Measurements from ENCODE around the gene TMEM185B. TPM values are rescaled to one million over a fixed set of nuclear protein-coding genes. Genes with fewer than 3 reads are reported as not detected.
"Not testable (repeated sequence)": the region's sequence is repeated elsewhere in the genome, so short reads cannot be mapped to it uniquely, and the experiment has no call there.

The TMEM185B gene
- total RNA-seq, 4 donors from 2014 or later: 11.6 to 33.3 (median 20.1) TPM

DNA sequence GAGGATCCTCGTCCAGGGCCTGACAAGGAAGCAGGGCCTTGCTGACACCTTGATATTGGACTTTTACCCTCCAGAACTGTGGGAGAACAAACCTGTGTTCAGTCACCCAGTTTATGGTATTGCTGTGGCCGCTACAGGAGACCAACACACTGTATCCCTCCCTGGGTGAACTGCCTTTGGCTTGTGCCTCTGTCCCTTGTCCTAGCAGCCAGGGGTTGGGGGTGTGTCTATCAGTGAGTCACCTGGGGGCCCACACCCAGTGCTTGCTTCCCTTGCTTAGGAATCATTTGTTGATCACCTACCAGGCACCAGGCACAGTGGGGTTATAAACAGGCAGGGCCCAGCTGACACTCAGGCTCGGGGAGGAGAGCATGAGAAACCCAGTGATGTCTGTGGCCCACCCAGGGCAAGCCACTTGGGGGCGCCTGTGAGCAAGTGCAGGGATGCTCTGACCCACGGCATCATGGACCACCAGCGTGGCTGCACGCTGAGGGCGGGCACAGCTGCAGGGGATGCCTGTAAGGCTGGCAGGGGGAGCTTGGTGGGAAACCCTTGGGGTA lies 17.1 kb downstream of the TMEM185B start:
- Histone ChIP-seq H3K9me3 (no peaks in the 10 kb centered on the region), H3K36me3 (no peaks in the 10 kb centered on the region), H3K27me3 (no peaks in the 10 kb centered on the region), H3K4me3 (no peak overlapping the region), H3K4me1 (no peaks in the 10 kb centered on the region), H3K27ac (peak overlapping the region in 1 of 4 donors; percentile 45)
- peak in 2 of 3 donors; percentile 73 to 83 for DNase-seq
- peak in 1 of 2 donors; percentile 27 for TF ChIP-seq POLR2A (IDR thresholded peaks at IDR 0.05)
- TF ChIP-seq, protein P1, sequence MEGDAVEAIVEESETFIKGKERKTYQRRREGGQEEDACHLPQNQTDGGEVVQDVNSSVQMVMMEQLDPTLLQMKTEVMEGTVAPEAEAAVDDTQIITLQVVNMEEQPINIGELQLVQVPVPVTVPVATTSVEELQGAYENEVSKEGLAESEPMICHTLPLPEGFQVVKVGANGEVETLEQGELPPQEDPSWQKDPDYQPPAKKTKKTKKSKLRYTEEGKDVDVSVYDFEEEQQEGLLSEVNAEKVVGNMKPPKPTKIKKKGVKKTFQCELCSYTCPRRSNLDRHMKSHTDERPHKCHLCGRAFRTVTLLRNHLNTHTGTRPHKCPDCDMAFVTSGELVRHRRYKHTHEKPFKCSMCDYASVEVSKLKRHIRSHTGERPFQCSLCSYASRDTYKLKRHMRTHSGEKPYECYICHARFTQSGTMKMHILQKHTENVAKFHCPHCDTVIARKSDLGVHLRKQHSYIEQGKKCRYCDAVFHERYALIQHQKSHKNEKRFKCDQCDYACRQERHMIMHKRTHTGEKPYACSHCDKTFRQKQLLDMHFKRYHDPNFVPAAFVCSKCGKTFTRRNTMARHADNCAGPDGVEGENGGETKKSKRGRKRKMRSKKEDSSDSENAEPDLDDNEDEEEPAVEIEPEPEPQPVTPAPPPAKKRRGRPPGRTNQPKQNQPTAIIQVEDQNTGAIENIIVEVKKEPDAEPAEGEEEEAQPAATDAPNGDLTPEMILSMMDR (IDR thresholded peaks at IDR 0.05): peak in 4 of 6 experiments; percentile 39 to 55 (median 46)

DNA sequence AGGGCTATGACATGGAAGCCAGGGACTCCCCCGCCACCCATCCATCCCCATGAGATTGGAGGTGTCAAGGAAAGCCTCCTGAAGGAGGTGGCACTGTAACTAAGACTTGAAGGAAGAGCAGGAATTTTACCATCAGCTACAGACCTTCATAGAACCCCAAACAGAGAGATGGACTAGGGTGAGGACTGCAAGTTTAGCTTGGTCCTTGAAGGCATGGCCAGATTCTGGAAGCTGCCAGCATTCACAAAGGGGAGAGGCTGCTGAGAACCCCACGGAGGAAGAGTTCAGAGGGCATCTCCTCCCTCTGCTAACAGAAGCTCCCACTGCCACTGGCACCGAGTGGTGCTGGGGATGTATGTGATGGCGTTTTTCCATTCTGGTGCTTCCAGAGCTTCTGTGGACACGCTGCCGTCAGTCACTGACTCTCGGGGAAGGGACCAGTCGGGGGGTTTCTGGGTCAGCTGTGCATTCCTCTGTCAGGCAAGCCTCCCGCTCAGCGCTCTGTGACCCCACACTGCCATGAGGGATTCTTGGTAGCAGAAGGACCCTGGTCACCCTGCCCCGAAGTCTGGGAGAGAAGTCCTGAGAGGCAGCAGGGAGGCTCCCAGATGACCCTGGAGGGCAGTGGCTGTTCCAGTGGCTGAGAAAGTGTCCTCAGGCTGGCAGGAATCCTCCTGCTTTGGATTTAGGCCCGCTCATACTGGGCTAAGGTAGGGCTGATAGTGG lies 18.1 kb downstream of the TMEM185B start:
- no peaks in the 10 kb centered on the region for H3K9me3 ChIP-seq
- TF ChIP-seq, protein P1 (IDR thresholded peaks at IDR 0.05): no peak
- no peak for TF ChIP-seq POLR2A (IDR thresholded peaks at IDR 0.05)
- peak overlapping the region in 1 of 4 donors; percentile 45 for H3K27ac ChIP-seq

DNA sequence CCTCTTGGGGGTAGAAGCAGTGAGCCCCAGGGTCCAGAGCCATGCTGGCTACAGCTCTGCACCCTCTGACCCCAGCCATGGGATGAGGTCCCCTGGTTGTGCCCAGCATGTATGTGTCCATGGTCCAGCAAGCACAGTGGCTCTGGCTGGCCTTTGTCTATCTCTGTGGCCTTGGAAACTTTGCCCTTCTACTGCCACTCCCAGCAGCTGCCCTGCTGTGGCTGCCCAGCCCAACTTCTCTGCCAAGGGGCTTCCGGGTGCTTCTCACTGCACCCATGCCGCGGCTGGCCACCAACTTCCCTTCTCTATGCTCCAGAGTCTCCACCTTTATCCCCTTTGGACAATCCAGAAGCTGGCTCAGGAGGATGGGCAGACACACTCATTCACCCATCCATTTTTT lies 18.8 kb downstream of the TMEM185B start:
- no peak overlapping the region for H3K27ac ChIP-seq
- no peak for TF ChIP-seq POLR2A (IDR thresholded peaks at IDR 0.05)
- TF ChIP-seq, protein P1 (IDR thresholded peaks at IDR 0.05): no peak
- no peaks in the 10 kb centered on the region for H3K36me3 ChIP-seq
- no peak for DNase-seq
- no peaks in the 10 kb centered on the region for H3K9me3 ChIP-seq
- no peaks in the 10 kb centered on the region for H3K4me1 ChIP-seq
- no peak overlapping the region for H3K4me3 ChIP-seq
- no peaks in the 10 kb centered on the region for H3K27me3 ChIP-seq

More for the DNA sequence above, 18.1 kb downstream of the TMEM185B start:
- H3K4me3 ChIP-seq: no peak overlapping the region
- no peaks in the 10 kb centered on the region for H3K36me3 ChIP-seq
- H3K4me1 ChIP-seq: no peaks in the 10 kb centered on the region
- no peak for DNase-seq
- no peaks in the 10 kb centered on the region for H3K27me3 ChIP-seq

DNA sequence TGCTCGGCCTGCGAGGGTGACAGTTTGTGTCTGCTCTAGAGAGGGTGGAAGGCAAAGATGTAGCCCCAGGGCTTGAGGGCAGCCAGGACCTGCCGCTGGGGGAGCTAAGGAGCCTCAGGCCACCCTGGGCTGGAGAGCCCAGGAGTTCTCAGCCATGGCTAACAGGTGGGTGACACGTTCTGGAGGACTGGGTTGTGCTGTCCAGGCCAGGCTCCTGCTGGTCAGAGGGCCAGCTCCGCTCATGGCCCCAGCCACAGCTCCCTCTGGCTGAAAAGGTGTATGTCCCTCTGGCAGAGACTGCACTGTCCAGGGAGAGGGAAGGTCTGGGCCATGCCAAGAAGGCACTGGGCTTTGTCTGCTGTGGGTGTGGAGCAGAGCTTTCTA lies 19.2 kb downstream of the TMEM185B start:
- H3K27ac ChIP-seq: no peak overlapping the region
- no peak for DNase-seq

DNA sequence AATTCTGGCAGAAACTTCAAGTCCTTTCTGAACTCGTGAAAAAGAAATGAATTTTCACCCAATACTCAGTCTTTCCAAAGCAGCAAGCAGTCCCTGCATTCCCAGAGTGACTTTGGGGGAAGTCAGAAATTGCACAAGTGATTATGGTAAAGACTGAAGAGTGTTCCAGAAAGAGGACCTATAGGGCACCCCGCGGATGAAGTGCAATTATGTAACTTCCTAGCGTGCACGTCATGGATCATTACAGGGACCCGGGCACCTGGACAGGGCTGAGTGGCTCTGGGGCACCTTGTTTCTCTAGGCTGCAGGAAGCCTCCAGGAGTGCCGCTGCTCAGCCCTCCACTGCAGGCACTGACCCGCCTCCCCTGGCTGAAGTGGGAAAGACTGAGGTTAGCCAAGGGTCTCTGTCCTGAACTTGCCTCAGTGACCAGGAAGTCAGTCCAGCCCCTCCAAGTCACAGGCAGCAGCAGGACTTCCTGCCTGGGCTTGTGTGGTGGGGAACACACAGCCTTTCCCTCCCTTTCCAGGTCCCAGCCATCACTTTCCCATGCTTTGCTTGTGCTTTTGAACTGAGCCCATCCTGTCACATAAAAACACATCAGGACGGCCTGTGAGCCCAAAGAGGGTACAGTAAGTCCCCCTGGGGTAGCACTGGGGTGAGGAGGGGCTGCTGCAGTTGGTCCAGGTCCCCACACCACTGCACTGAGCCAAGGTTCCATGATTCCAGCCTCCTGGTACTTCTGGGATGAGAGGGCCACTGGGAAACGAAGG lies 19.8 kb downstream of the TMEM185B start:
- no peak for TF ChIP-seq POLR2A (IDR thresholded peaks at IDR 0.05)
- TF ChIP-seq, protein P1 (IDR thresholded peaks at IDR 0.05): no peak
- no peak for DNase-seq
- no peaks in the 10 kb centered on the region for H3K27me3 ChIP-seq
- H3K27ac ChIP-seq: no peak overlapping the region
- H3K9me3 ChIP-seq: no peaks in the 10 kb centered on the region
- no peaks in the 10 kb centered on the region for H3K36me3 ChIP-seq
- no peak overlapping the region for H3K4me3 ChIP-seq
- no peaks in the 10 kb centered on the region for H3K4me1 ChIP-seq

More for the DNA sequence above, 19.2 kb downstream of the TMEM185B start:
- no peaks in the 10 kb centered on the region for H3K27me3 ChIP-seq
- H3K9me3 ChIP-seq: no peaks in the 10 kb centered on the region
- TF ChIP-seq, protein P1 (IDR thresholded peaks at IDR 0.05): no peak
- no peak for TF ChIP-seq POLR2A (IDR thresholded peaks at IDR 0.05)
- no peaks in the 10 kb centered on the region for H3K36me3 ChIP-seq
- no peaks in the 10 kb centered on the region for H3K4me1 ChIP-seq
- no peak overlapping the region for H3K4me3 ChIP-seq

DNA sequence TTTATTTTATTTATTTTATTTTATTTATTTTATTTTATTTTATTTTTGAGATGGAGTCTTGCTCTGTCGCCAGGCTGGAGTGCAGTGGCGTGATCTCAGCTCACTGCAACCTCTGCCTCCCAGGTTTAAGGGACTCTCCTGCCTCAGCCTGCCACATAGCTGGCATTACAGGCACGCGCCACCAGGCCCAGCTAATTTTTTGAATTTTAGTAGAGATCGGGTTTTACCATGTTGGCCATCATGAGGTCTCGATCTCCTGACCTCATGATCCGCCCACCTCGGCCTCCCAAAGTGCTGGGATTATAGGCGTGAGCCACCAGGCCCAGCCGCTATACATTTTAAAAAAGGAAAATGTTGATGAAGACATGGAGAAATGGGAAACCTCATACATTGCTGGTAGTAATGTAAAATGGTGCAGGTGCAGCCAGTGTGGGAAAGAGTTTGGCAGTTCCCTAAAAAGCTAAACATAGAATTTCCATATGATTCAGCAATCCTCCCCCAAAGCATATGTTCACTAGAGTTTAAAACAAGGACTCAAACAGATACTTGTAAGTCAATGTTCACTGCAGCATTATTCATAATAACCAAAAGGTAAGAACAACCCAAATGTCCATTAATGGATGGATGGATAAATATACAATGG lies 23.3 kb downstream of the TMEM185B start:
- H3K4me3 ChIP-seq, DNase-seq, H3K4me1 ChIP-seq, H3K27me3 ChIP-seq, H3K27ac ChIP-seq, H3K36me3 ChIP-seq, H3K9me3 ChIP-seq: not testable (repeated sequence)
